HFFc6 (cell line): ENCODE measurements around the gene MCMBP. TPM values are rescaled to one million over a fixed set of nuclear protein-coding genes. Genes with fewer than 3 reads are reported as not detected.

Experiments used
- DNase-seq: peaks from one replicate; pipeline ENCODE4 v3.0.0-alpha.2; 2018
- H3K27ac Mint-ChIP-seq: 2 replicates; pipeline ENCODE4 v1.8.0; 2020; ENCODE audit warnings: mild to moderate bottlenecking, mixed read lengths
- H3K27me3 Mint-ChIP-seq: 2 replicates; pipeline ENCODE4 v1.8.0; 2021; ENCODE audit warnings: mild to moderate bottlenecking, moderate library complexity, mixed read lengths; ENCODE audit not compliant: insufficient read depth
- H3K36me3 Mint-ChIP-seq: 2 replicates; pipeline ENCODE4 v1.8.0; 2021; ENCODE audit warnings: low read depth, mixed read lengths
- H3K4me1 Mint-ChIP-seq: 2 replicates; pipeline ENCODE4 v1.8.0; 2020; ENCODE audit warnings: low read depth, mixed read lengths
- H3K4me3 Mint-ChIP-seq: 2 replicates; pipeline ENCODE4 v1.8.0; 2020; ENCODE audit warnings: mild to moderate bottlenecking, moderate library complexity, mixed read lengths
- H3K9me3 Mint-ChIP-seq: 2 replicates; pipeline ENCODE4 v1.8.0; 2020; ENCODE audit warnings: mild to moderate bottlenecking, mixed read lengths
- CTCF ChIP-seq: fragments of 200-600 bp; sonication (generic); IDR thresholded peaks from 2 replicates; pipeline ENCODE4 v1.5.0; 2021; ENCODE audit warnings: antibody characterized with exemption, mild to moderate bottlenecking
- total RNA-seq, 6 experiments: library from RNA; stranded (reverse); fragmentation: NEBNext Ultra II Directional; extraction: Animal tissue kit (Norgen Biotek cat#: 25700); gene quantifications; 2 replicates in 1 of 6; 3 replicates in 5 of 6; pipeline ENCODE4 v1.2.3, GENCODE V29; 2021

The MCMBP gene
- total RNA-seq, 6 experiments from 2014 or later, result 40.4 to 59.0 (median 53.5) TPM

- H3K27me3 Mint-ChIP-seq, result no peaks in the 10 kb centered on the region
- DNase-seq, result no peak
- no peak for TF ChIP-seq CTCF
- no peak overlapping the region for H3K27ac Mint-ChIP-seq
- no peaks in the 10 kb centered on the region for H3K9me3 Mint-ChIP-seq
- peaks cover 8% of the 10 kb centered on the region; the same call in 1 of the 2 replicates for H3K36me3 Mint-ChIP-seq
- H3K4me3 Mint-ChIP-seq, result no peak overlapping the region
- peaks cover 34% of the 10 kb centered on the region for H3K4me1 Mint-ChIP-seq
Measured at GRCh38 chr10:119858063-119858462, 14.6 kb downstream of the MCMBP start.

- H3K9me3 Mint-ChIP-seq, result no peaks in the 10 kb centered on the region
- no peaks in the 10 kb centered on the region for H3K27me3 Mint-ChIP-seq
- no peak overlapping the region for H3K27ac Mint-ChIP-seq
- no peak for DNase-seq
- no peak for TF ChIP-seq CTCF
- H3K4me3 Mint-ChIP-seq, result no peak overlapping the region
- H3K4me1 Mint-ChIP-seq, result peaks cover 25% of the 10 kb centered on the region
- peaks cover 26% of the 10 kb centered on the region for H3K36me3 Mint-ChIP-seq
Measured at GRCh38 chr10:119853574-119853973, 19.1 kb downstream of the MCMBP start.

- Mint-ChIP-seq H3K36me3 (peaks cover 28% of the 10 kb centered on the region), H3K27me3 (no peaks in the 10 kb centered on the region), H3K9me3 (no peaks in the 10 kb centered on the region), H3K27ac (no peak overlapping the region), H3K4me3 (no peak overlapping the region), H3K4me1 (peaks cover 32% of the 10 kb centered on the region)
- DNase-seq, result no peak
- no peak for TF ChIP-seq CTCF
Measured at GRCh38 chr10:119852822-119853221, 19.8 kb downstream of the MCMBP start.

GRCh38 chr10:119852277-119852676 lies 20.4 kb downstream of the MCMBP start:
- no peaks in the 10 kb centered on the region for H3K27me3 Mint-ChIP-seq
- H3K27ac Mint-ChIP-seq, result no peak overlapping the region
- TF ChIP-seq CTCF, result no peak
- peaks cover 38% of the 10 kb centered on the region for H3K4me1 Mint-ChIP-seq
- DNase-seq, result no peak
- no peaks in the 10 kb centered on the region for H3K9me3 Mint-ChIP-seq
- peaks cover 30% of the 10 kb centered on the region for H3K36me3 Mint-ChIP-seq
- no peak overlapping the region for H3K4me3 Mint-ChIP-seq

GRCh38 chr10:119849944-119850343 lies 22.7 kb downstream of the MCMBP start:
- peak overlapping the region; percentile 92 for H3K27ac Mint-ChIP-seq
- H3K36me3 Mint-ChIP-seq, result peaks cover 38% of the 10 kb centered on the region
- H3K27me3 Mint-ChIP-seq, result no peaks in the 10 kb centered on the region
- H3K4me3 Mint-ChIP-seq, result peak overlapping the region; percentile 59; the same call in 1 of the 2 replicates
- no peak for DNase-seq
- peaks cover 39% of the 10 kb centered on the region for H3K4me1 Mint-ChIP-seq
- TF ChIP-seq CTCF, result no peak
- no peaks in the 10 kb centered on the region for H3K9me3 Mint-ChIP-seq
